Activated CD4-positive, alpha-beta T cell treated with anti-CD3 and anti-CD28 coated beads, Interleukin-2, Interleukin-4, amounts not matched to agents 100 ng/mL and 50 ng/mL, durations not matched to agents 16 hours and 8 hours (primary cell): ENCODE data around the gene TLCD1.

Source experiments
- DNase-seq: peaks from one replicate; pipeline ENCODE4 v3.0.0-alpha.2; 2020; ENCODE audit warnings: low spot score

The TLCD1 gene

GRCh38 chr17:28686296-28686695 lies 39.7 kb downstream of the TLCD1 start:
- DNase-seq: no peak

GRCh38 chr17:28685366-28685765 lies 40.7 kb downstream of the TLCD1 start:
- no peak for DNase-seq

DNA sequence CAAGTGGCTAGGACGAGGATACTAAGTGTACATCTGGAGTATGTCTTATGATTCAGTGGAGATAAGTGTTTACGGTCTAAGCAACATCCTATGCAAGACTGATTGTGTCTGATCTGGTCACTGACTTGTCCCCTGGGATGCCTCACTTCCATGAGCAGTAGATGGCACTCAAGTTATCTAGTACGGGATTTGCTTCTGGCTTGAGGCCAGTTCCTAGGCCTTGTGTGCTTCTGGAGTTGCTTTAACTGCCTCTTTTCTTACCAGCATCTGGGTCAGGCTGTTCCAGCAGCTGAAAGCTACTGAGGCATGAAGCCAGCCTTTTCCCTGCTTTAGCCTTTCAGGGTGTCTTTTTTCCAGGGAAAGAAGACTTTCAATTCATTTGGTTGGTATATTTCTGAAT lies 41.1 kb downstream of the TLCD1 start:
- DNase-seq: no peak

DNA sequence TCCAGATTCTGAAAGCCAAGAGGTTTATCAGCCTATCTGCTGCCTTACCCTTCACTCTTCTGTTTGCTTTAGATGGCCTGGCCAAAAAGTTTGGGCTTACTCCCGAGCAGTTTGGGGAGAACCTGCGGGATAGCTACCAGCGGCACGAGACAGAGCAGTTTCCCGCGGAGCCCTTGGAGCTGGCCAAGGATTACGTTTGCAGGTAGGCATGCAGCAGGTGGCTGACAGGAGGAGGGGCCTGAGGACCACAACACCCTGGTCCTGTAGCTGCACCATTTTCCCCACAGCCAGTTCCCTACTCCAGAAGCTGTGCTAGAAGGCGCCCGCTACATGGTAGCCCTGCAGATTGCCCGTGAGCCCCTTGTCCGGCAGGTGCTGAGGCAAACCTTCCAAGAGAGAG lies 43.4 kb downstream of the TLCD1 start:
- no peak for DNase-seq

DNA sequence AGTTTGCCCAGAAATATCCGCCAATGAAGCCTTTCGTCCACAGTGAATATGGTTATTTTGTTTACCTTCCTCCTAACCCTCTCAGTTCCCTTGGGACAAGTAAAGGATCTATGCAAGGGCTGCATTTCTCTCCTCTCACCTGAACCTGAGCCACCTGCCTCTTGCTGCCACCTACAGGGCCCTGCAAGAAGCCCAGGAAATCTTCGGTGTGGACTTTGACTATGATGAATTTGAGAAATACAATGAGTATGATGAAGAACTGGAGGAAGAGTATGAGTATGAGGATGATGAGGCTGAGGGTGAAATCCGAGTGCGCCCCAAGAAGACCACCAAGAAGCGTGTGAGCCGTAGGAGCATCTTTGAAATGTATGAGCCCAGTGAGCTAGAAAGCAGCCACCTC lies 50.1 kb downstream of the TLCD1 start:
- DNase-seq: no peak

DNA sequence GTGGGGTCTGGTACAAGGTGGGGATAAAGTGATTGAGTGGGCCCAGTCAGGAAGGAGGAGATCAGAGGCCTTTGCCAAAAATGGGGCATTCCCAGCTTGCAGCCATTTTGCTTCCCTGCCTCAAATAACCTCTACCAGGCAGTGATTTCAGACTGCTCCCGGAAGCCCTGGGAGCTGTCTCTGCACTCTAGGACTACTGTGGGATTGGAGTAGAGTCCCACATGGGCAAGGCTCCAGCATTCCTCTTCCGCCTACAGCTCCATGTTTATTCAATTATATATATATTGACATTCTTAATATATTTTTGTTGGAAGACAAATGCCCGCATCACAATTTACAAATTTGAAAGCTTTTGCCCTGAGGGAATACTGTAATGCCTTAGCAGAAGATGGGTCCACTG lies 50.5 kb downstream of the TLCD1 start:
- DNase-seq: no peak
